GM21529 (cell line): Measurements from ENCODE around the gene KIAA1958.

Experiments
- ATAC-seq: cut with Tn5 transposase; IDR thresholded peaks from one replicate; pipeline ENCODE4 v1.9.1; 2021; ENCODE audit not compliant: unreplicated experiment

Gene KIAA1958

GRCh38 chr9:112553256-112553826 lies 66.7 kb downstream of the KIAA1958 start:
- no peak for ATAC-seq

GRCh38 chr9:112554516-112554915 lies 67.9 kb downstream of the KIAA1958 start:
- ATAC-seq = no peak

GRCh38 chr9:112555101-112555643 lies 68.5 kb downstream of the KIAA1958 start:
- ATAC-seq = no peak

- ATAC-seq = no peak
Observed at GRCh38 chr9:112555844-112556482, 69.3 kb downstream of the KIAA1958 start.

- no peak for ATAC-seq
Observed at GRCh38 chr9:112556497-112557442, 70.1 kb downstream of the KIAA1958 start.

- no peak for ATAC-seq
Observed at GRCh38 chr9:112558476-112558875, 71.8 kb downstream of the KIAA1958 start.

- no peak for ATAC-seq
Observed at GRCh38 chr9:112558978-112559377, 72.4 kb downstream of the KIAA1958 start.

- ATAC-seq = no peak
Observed at GRCh38 chr9:112559629-112560413, 73.2 kb downstream of the KIAA1958 start.

- no peak for ATAC-seq
Observed at GRCh38 chr9:112562235-112562958, 75.8 kb downstream of the KIAA1958 start.

- ATAC-seq = no peak
Observed at GRCh38 chr9:112569186-112569585, 82.6 kb downstream of the KIAA1958 start.

- no peak for ATAC-seq
Observed at GRCh38 chr9:112570671-112571167, 84.1 kb downstream of the KIAA1958 start.

- no peak for ATAC-seq
Observed at GRCh38 chr9:112571624-112572355, 85.2 kb downstream of the KIAA1958 start.

GRCh38 chr9:112572416-112572815 lies 85.8 kb downstream of the KIAA1958 start:
- ATAC-seq = no peak

- no peak for ATAC-seq
Observed at GRCh38 chr9:112574008-112574407, 87.4 kb downstream of the KIAA1958 start.

- no peak for ATAC-seq
Observed at GRCh38 chr9:112575107-112575506, 88.5 kb downstream of the KIAA1958 start.

- no peak for ATAC-seq
Observed at GRCh38 chr9:112581469-112582176, 95.0 kb downstream of the KIAA1958 start.

GRCh38 chr9:112582371-112583262 lies 96.0 kb downstream of the KIAA1958 start:
- no peak for ATAC-seq
